ENCODE measurements around the gene C2CD4D.
A peak's percentile ranks its signal among the peaks of the same experiment; 100 is the strongest.

The C2CD4D gene

DNA sequence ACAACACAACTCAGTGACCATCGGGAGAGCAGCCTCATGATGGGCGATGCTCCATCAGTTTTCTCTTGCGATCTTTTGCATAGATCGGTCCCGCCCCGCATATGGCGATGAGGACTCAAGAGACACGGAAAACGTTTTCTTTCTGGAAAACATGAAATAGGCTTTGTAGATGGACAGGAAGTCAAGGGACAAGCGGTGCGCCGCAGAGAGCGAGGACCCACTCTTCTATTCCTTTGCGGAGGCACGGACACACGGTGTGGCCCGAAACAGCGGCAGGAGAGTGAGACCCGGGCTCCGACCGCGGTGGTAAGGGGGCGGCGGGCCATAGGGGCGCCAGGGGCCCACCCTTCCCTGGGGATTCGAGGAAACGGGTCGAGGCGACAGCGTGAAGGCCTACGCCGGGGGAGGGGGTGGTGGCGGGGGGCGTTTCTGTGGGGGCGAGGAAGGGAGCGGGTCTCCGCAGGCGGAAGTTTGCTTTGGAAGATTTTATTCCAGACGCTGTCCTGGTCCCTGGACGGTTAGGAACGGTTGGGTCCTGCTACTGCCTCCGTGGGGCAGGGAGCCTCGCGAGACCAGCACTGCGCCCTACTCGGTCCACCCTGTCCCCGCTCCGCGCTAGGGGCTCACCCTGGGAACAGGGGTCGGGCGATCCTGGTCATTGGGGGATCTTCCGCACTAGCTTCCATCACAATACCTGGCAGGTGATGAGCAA is 48.5 kb downstream of the C2CD4D start:
- DNase-seq (ENCODE audit: extremely low read depth in 1 of 2, low read depth in 1 of 2), result no peak

DNA sequence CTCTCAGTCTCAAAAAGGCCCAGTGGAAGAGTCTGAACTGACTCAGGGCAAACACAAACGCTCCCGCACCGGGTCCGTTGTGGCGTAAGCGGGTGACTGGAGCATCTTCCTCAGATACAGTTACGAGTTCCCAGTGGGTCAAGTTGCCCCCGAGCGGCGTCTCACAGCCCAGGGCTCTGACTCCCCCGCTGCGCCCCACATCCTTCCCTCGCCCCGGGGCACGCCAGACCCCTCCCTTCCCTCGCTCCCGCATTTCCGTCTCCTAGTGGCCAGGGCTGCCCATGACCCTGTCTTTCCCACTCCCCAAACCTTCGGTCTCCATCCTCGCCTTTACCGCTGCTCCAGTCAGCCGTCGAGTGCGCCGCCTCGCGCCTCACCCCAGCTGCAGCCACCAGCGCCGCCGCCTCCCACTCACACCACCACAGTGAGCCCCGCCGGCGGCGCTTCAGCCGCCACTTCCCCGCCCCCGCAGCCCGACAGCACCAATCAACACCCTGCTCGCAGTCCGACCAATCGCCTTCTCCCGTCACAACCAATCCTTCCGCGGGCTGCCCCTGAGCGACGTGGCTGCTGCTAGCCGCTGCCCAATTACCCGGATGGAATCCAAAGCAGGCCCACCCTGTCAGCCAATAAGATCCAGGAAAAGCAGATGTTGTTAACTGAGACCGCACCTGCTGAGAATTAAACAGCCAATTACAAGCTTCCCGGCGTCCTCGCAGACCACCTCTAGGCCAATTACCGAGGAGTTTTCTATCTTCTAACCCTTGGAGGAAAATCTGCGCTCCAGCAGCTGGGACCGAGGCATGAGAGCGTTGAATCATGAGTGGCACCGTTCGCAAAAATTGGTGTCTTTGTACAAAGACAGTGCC is 49.3 kb downstream of the C2CD4D start, which contains the start of gene TDRKH:
TDRKH (minus strand) TSS at position 430 of the 869 bp plus-strand sequence. CDS start 7,478 bp downstream, outside the sequence.
- DNase-seq (ENCODE audit: extremely low read depth in 1 of 2, low read depth in 1 of 2), result peak; percentile 94 to 97
